Bronchial epithelial cell (primary cell): ENCODE measurements around the gene ERBB4. TPM values are rescaled to one million over a fixed set of nuclear protein-coding genes. Genes with fewer than 3 reads are reported as not detected.
A peak's percentile ranks its signal among the peaks of the same experiment; 100 is the strongest.

Experiments
- DNase-seq: peaks from one replicate; pipeline ENCODE4 v3.0.0-alpha.2; 2010; ENCODE audit warnings: low read depth
- FAIRE-seq: peaks from 2 replicates; lab custom pipeline; 2011; peaks lifted over from hg19 to GRCh38; lab: Jason Lieb, UNC
- H3K27me3 ChIP-seq: 2 replicates; pipeline ENCODE4 v1.5.1; 2011; ENCODE audit warnings: low read length; ENCODE audit not compliant: control insufficient read depth, insufficient read depth
- H3K36me3 ChIP-seq: 2 replicates; pipeline ENCODE4 v1.5.1; 2011; ENCODE audit warnings: low read length; ENCODE audit not compliant: control insufficient read depth, insufficient read depth
- H3K4me3 ChIP-seq: 2 replicates; pipeline ENCODE4 v1.5.1; 2011; ENCODE audit warnings: mild to moderate bottlenecking, low read depth, low read length, control low read depth
- total RNA-seq: library from RNA; depleted of rRNA; stranded (reverse); fragments of >200 nt; gene quantifications from 2 replicates; pipeline ENCODE4 v1.2.1, GENCODE V29; 2014
- TF ChIP-seq, protein P1 (sequence below): IDR thresholded peaks from 2 replicates; pipeline ENCODE4 v1.5.1; 2011; ENCODE audit warnings: mild to moderate bottlenecking, moderate library complexity, low read length, control low read depth, inconsistent platforms; ENCODE audit not compliant: insufficient read depth, severe bottlenecking

ERBB4 gene
- total RNA-seq, 1 donor from 2014 or later, result under 0.01 TPM

DNA sequence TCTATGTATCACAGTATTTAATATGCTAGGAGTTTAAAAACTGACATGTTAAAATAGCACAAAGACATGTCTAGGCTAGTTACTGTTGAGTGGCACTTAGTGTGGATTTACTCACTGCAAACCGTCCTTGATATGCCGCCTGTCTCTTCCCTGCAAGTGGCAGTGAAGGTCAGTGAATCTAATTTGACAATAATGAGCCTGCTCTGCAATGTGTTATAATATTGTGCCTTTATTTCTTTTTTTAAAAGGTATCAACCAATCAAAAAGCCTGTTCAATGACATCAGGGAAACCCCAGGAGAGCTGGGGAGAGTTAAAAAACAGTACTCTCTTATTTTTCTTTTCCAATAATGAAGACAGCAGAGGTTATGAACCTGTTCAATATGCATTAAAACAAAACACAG is 384.1 kb downstream of the ERBB4 start:
- DNase-seq (peak; percentile 92), FAIRE-seq (no peak)
- H3K36me3 ChIP-seq, result no peaks in the 10 kb centered on the region
- no peaks in the 10 kb centered on the region for H3K27me3 ChIP-seq
- TF ChIP-seq, protein P1, sequence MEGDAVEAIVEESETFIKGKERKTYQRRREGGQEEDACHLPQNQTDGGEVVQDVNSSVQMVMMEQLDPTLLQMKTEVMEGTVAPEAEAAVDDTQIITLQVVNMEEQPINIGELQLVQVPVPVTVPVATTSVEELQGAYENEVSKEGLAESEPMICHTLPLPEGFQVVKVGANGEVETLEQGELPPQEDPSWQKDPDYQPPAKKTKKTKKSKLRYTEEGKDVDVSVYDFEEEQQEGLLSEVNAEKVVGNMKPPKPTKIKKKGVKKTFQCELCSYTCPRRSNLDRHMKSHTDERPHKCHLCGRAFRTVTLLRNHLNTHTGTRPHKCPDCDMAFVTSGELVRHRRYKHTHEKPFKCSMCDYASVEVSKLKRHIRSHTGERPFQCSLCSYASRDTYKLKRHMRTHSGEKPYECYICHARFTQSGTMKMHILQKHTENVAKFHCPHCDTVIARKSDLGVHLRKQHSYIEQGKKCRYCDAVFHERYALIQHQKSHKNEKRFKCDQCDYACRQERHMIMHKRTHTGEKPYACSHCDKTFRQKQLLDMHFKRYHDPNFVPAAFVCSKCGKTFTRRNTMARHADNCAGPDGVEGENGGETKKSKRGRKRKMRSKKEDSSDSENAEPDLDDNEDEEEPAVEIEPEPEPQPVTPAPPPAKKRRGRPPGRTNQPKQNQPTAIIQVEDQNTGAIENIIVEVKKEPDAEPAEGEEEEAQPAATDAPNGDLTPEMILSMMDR, result no peak
- H3K4me3 ChIP-seq, result no peak overlapping the region

DNA sequence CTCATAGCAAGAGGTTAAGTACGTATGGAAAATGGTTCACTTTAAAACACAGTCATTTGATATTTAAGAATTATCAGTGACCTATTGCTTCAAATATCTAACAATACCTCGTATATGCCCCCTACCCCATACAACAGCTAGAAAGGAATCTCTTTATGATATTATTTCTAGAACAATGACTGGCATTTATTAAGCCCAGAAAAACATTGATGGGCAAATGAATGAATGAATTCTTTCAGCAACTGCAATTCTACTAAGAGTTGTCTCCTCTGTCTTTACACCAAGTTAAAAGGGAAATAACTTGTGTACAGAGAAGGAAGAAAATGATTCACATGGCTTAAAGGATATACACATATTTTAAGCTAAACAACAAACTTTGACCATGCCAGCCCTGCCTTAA is 384.7 kb downstream of the ERBB4 start:
- no peak for FAIRE-seq
- Histone ChIP-seq H3K27me3 (no peaks in the 10 kb centered on the region), H3K36me3 (no peaks in the 10 kb centered on the region), H3K4me3 (no peak overlapping the region)
- TF ChIP-seq, protein P1, result no peak
- DNase-seq, result no peak

DNA sequence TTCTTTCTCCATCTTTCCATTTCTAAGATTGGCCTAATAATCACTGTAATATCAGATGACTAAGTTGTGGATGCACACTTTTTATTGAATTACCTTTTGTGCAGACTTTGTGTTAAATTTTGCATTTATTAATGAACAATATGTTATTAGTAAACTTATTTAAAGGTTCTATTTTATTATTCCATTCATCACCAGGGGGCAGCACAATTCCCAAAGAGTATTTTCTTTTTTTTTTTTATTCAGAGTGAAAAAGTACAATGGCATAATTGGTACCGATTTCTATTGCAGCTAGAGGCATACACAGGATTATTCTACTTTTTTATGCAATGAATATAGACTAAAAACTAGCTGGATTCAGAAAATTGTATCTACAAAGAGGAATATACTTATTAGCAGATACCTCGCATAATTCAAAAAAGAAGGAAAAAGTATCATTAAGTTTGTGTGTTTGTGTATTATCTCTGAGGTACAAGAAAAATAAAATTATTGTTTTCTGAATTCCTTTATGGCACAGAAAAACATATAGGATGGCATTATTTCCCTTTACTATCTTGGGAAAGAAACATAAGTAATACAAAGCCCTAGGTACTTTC is 390.6 kb downstream of the ERBB4 start:
- Histone ChIP-seq H3K36me3 (no peaks in the 10 kb centered on the region), H3K4me3 (no peak overlapping the region), H3K27me3 (no peaks in the 10 kb centered on the region)
- FAIRE-seq, result no peak
- no peak for DNase-seq
- TF ChIP-seq, protein P1, result no peak

DNA sequence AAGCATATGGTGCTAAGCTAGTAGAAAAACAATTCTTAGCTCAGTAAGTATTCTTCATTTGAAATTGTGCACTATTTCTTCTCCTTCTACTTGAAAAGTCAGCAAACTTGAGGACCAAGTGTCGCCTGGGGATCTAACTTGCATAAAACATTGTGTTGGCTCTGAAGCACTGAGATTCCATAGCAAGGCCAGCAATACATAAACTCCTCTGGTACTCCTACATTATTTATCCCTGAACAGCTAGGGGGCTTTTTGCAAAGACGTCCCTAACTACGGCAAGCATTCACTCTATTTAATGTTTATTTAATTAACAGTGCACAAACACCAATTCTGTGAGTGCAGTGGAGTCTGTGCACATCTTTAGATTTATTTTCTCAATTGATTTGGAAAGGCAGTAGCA is 392.2 kb downstream of the ERBB4 start:
- FAIRE-seq (no peak), DNase-seq (no peak)
- TF ChIP-seq, protein P1, result no peak
- no peak overlapping the region for H3K4me3 ChIP-seq
- no peaks in the 10 kb centered on the region for H3K36me3 ChIP-seq
- no peaks in the 10 kb centered on the region for H3K27me3 ChIP-seq

DNA sequence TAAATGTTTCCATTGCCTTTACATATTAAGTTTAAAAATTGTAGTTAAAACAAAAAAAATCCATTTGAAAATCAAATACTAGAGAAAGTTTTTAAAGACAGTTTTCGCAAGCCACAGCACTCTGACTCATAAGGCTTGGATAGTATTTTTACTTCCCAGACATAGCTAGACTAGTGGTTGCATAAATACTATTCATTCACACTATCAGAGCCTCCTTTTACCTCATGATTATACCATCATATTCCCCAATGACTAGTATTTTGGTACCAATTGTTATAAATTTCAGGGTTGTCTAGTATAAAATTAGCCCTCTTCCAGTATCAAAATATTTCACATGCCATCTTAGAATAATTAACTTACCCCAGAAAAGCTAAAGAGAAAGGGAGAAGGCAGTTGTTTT is 393.5 kb downstream of the ERBB4 start:
- FAIRE-seq (no peak), DNase-seq (peak; percentile 59)
- H3K4me3 ChIP-seq, result no peak overlapping the region
- TF ChIP-seq, protein P1, result no peak
- no peaks in the 10 kb centered on the region for H3K27me3 ChIP-seq
- H3K36me3 ChIP-seq, result no peaks in the 10 kb centered on the region

DNA sequence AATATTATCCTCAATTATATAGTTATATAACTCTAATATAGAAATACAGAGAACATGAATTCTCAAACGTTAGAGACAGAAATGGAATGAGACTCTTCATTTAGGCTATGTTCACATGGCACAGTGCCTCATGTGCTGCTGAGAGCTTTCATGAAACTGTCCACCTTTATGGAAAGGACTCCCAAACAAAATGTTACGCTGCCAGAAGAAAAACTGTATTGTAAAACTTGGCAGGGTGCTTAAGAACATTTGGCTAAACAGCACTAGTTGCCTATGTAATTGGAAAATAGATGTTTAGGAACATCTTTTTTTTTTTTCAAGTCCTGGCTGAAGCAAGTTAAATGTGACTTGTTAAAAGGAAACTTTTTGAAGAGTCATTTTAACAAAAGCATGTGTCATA is 396.0 kb downstream of the ERBB4 start:
- Histone ChIP-seq H3K4me3 (no peak overlapping the region), H3K36me3 (no peaks in the 10 kb centered on the region), H3K27me3 (no peaks in the 10 kb centered on the region)
- DNase-seq (no peak), FAIRE-seq (no peak)
- TF ChIP-seq, protein P1, result no peak
